Stomach (tissue), 9 donors: Measurements from ENCODE around the gene HYAL1. TPM values are rescaled to one million over a fixed set of nuclear protein-coding genes. Genes with fewer than 3 reads are reported as not detected.

Experiments
- DNase-seq, 2 donors: peaks; one replicate each; pipeline versions ENCODE4 v3.0.0 to v3.0.0-alpha.2; 2013 to 2019
- H3K27ac ChIP-seq, 5 donors: fragments of 200-600 bp in 4 of 5; sonication (generic) in 4 of 5; one replicate each; pipeline ENCODE4 v1.5.1; 2013 to 2019; ENCODE audit warnings: mild to moderate bottlenecking in 1 of 5, moderate library complexity in 1 of 5
- H3K27me3 ChIP-seq, 3 donors: fragments of 200-600 bp; sonication (generic); one replicate each; pipeline ENCODE4 v1.5.1; 2017 to 2019; ENCODE audit warnings: mixed run types in 1 of 3
- H3K36me3 ChIP-seq, 4 donors: fragments of 200-600 bp; sonication (generic); 1 replicate in 3 of 4; 2 replicates in 1 of 4; pipeline ENCODE4 v1.5.1; 2016 to 2019
- H3K4me1 ChIP-seq, 4 donors: fragments of 200-600 bp; sonication (generic); one replicate each; pipeline ENCODE4 v1.5.1; 2016 to 2019
- H3K4me3 ChIP-seq, 4 donors: fragments of 200-600 bp; sonication (generic) in 3 of 4; one replicate each; pipeline ENCODE4 v1.5.1; 2016 to 2019; ENCODE audit warnings: mild to moderate bottlenecking in 1 of 4
- H3K9me3 ChIP-seq, 4 donors: fragments of 200-600 bp; sonication (generic); one replicate each; pipeline ENCODE4 v1.5.1; 2016 to 2019
- EP300 ChIP-seq: sonication (generic); formaldehyde crosslinking; IDR thresholded peaks from one replicate; pipeline ENCODE4 v1.6.1; 2017; ENCODE audit warnings: antibody characterized with exemption
- POLR2A ChIP-seq, 4 donors: fragments of 450-650 bp; IDR thresholded peaks; one replicate each; pipeline ENCODE4 v1.6.1; 2016; ENCODE audit warnings: antibody characterized with exemption in 4 of 4, control low read depth in 2 of 4, mild to moderate bottlenecking in 1 of 4, moderate library complexity in 1 of 4
- POLR2AphosphoS5 ChIP-seq, 3 donors: sonication (generic); formaldehyde crosslinking; IDR thresholded peaks; one replicate each; pipeline ENCODE4 v1.6.1; 2016; ENCODE audit warnings: antibody characterized with exemption in 3 of 3
- WGBS, 5 donors: extraction: QIAGEN DNeasy Blood & Tissue Kit in 3 of 5; methylation state at CpG; one replicate each; pipeline versions ENCODE4 v1.1.5 to v1.1.7; 2013 to 2018; 5-methylcytosine and 5-hydroxymethylcytosine counted together
- intact Hi-C: fragments of 100-400 bp; cut with DNase I; formaldehyde crosslinking; loops from one replicate; pipeline ENCODE4 v1.15.1; 2023; ENCODE audit warnings: low total_unique reads
- polyA plus RNA-seq, 3 donors: library from polyadenylated mRNA; stranded (reverse); fragments of 200-250 nt; gene quantifications; one replicate each; pipeline ENCODE4 v1.2.3, GENCODE V29; 2013
- total RNA-seq, 5 donors: library from RNA; depleted of rRNA; stranded (reverse); fragments of >200 nt; gene quantifications; one replicate each; pipeline versions ENCODE4 v1.1.0 to v1.2.3, GENCODE V29; 2014 to 2016
- TF ChIP-seq, protein P1 (sequence below), 7 experiments: fragments of 450-650 bp in 4 of 7; fragments of 200-600 bp in 3 of 7; sonication (generic) in 3 of 7; IDR thresholded peaks; one replicate each; pipeline ENCODE4 v1.5.1; 2016 to 2019; ENCODE audit warnings: antibody characterized with exemption in 7 of 7, control low read depth in 2 of 7, mild to moderate bottlenecking in 1 of 7
- donor health status: healthy with polysubstance abuse.
- donor health status: Bipolar disorder and iron deficiency.
- donor health status: healthy.

Gene HYAL1
- total and polyA plus RNA-seq, 8 donors = 1.8 to 38.4 (median 6.3) TPM; not detected in 1

- H3K27me3 ChIP-seq = peaks cover 0 to 31% (median 20%) of the 10 kb centered on the region in 3 donors
- peaks cover 0 to 26% (median 3%) of the 10 kb centered on the region in 4 donors for H3K36me3 ChIP-seq
- H3K4me3 ChIP-seq = peak overlapping the region; percentile 28 to 46 (median 42)
- no peaks in the 10 kb centered on the region for H3K9me3 ChIP-seq
- H3K27ac ChIP-seq = peak overlapping the region; percentile 88 to 98 (median 95)
- WGBS, 5 donors = 35 to 63% (median 48%) methylated on average over 17 to 19 of the region's 19 CpGs
- intact Hi-C loops = loop anchor here (5.0 to 10.0 kb wide), 2 partner anchors 46 to 78 kb away; partner anchors contain the start of gene GNAT1
- TF ChIP-seq EP300 (no peak), POLR2AphosphoS5 (IDR thresholded peaks at IDR 0.05) (no peak), POLR2A (IDR thresholded peaks at IDR 0.05) (no peak)
- TF ChIP-seq, protein P1, sequence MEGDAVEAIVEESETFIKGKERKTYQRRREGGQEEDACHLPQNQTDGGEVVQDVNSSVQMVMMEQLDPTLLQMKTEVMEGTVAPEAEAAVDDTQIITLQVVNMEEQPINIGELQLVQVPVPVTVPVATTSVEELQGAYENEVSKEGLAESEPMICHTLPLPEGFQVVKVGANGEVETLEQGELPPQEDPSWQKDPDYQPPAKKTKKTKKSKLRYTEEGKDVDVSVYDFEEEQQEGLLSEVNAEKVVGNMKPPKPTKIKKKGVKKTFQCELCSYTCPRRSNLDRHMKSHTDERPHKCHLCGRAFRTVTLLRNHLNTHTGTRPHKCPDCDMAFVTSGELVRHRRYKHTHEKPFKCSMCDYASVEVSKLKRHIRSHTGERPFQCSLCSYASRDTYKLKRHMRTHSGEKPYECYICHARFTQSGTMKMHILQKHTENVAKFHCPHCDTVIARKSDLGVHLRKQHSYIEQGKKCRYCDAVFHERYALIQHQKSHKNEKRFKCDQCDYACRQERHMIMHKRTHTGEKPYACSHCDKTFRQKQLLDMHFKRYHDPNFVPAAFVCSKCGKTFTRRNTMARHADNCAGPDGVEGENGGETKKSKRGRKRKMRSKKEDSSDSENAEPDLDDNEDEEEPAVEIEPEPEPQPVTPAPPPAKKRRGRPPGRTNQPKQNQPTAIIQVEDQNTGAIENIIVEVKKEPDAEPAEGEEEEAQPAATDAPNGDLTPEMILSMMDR (IDR thresholded peaks at IDR 0.05) = no peak
- peaks cover 71 to 100% (median 88%) of the 10 kb centered on the region in 4 donors for H3K4me1 ChIP-seq
- no peak for DNase-seq
These were observed 32.8 kb downstream of the HYAL1 start for GRCh38 chr3:50270422-50271224.

DNA sequence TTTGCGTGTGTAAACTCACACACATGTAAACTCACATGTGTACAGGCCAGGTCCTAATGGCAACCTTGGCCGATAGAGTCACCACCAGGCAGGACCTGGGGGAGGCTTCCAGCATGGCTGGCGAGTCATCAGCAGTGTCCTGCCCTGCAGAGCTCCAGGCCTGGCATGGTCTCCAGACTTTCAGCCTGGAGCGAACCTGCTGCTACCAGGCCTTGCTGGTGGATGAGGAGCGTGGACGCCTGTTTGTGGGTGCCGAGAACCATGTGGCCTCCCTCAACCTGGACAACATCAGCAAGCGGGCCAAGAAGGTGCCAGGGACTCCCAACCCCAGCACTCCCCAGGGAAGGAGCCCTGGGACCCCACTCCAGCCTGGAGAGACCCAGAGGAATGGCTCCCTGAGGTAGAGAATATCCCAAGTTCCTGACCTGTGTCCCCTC lies 33.4 kb downstream of the HYAL1 start:
- intact Hi-C loops = loop anchor here (5.0 to 10.0 kb wide), 2 partner anchors 45 to 78 kb away; partner anchors contain the start of gene GNAT1
- Histone ChIP-seq H3K9me3 (no peaks in the 10 kb centered on the region), H3K27me3 (peaks cover 0 to 24% (median 14%) of the 10 kb centered on the region in 3 donors), H3K4me1 (peaks cover 71 to 100% (median 90%) of the 10 kb centered on the region in 4 donors), H3K27ac (peak overlapping the region; percentile 88 to 98 (median 95)), H3K36me3 (peaks cover 0 to 19% (median 0%) of the 10 kb centered on the region in 4 donors), H3K4me3 (peak overlapping the region; percentile 28 to 46 (median 42))
- no peak for DNase-seq
- TF ChIP-seq, protein P1 (IDR thresholded peaks at IDR 0.05) = no peak
- TF ChIP-seq EP300 (no peak), POLR2AphosphoS5 (IDR thresholded peaks at IDR 0.05) (peak in 1 of 3 donors; percentile 16), POLR2A (IDR thresholded peaks at IDR 0.05) (no peak)
- 37 to 65% (median 40%) methylated on average over 6 to 8 of the region's 8 CpGs for WGBS, 5 donors

- Histone ChIP-seq H3K4me1 (peaks cover 76 to 100% (median 90%) of the 10 kb centered on the region in 4 donors), H3K4me3 (peak overlapping the region; percentile 28 to 46 (median 42)), H3K9me3 (no peaks in the 10 kb centered on the region), H3K36me3 (peaks cover 0 to 14% (median 0%) of the 10 kb centered on the region in 4 donors), H3K27me3 (peaks cover 0 to 19% (median 8%) of the 10 kb centered on the region in 3 donors), H3K27ac (peak overlapping the region; percentile 88 to 98 (median 95))
- TF ChIP-seq EP300 (no peak), POLR2AphosphoS5 (IDR thresholded peaks at IDR 0.05) (no peak), POLR2A (IDR thresholded peaks at IDR 0.05) (no peak)
- TF ChIP-seq, protein P1 (IDR thresholded peaks at IDR 0.05) = no peak
- intact Hi-C loops = no loop called here
- no peak for DNase-seq
- 32 to 39% (median 33%) methylated on average over 4 of the region's 4 CpGs; no CpG with 5 or more reads in 1 of the 5 donors for WGBS, 5 donors
These were observed 33.9 kb downstream of the HYAL1 start for GRCh38 chr3:50269460-50269859.

GRCh38 chr3:50268703-50269451 lies 34.5 kb downstream of the HYAL1 start, which contains the start of gene SEMA3B:
TSS of gene SEMA3B (plus strand) at chr3:50269147. CDS start at chr3:50269241, 94 bp downstream.
- intact Hi-C loops = no loop called here
- TF ChIP-seq POLR2A (IDR thresholded peaks at IDR 0.05) = peak in 1 of 4 donors; percentile 22
- no peak for TF ChIP-seq EP300
- peak; percentile 22 to 89 (median 81) for TF ChIP-seq POLR2AphosphoS5 (IDR thresholded peaks at IDR 0.05)
- TF ChIP-seq, protein P1 (IDR thresholded peaks at IDR 0.05) = no peak
- WGBS, 5 donors = 13 to 31% (median 26%) methylated on average over 15 to 21 of the region's 21 CpGs
- Histone ChIP-seq H3K9me3 (no peaks in the 10 kb centered on the region), H3K36me3 (peaks cover 0 to 8% (median 0%) of the 10 kb centered on the region in 4 donors), H3K4me3 (peak within 1 kb of the TSS; percentile 40 to 52 (median 45)), H3K4me1 (peaks cover 75 to 100% (median 88%) of the 10 kb centered on the region in 4 donors), H3K27ac (peak within 1 kb of the TSS; percentile 88 to 98 (median 95)), H3K27me3 (peaks cover 0 to 13% (median 6%) of the 10 kb centered on the region in 3 donors)
- peak; percentile 93 to 96 for DNase-seq
